ENCODE results near the gene SAP130.

SAP130 gene

DNA sequence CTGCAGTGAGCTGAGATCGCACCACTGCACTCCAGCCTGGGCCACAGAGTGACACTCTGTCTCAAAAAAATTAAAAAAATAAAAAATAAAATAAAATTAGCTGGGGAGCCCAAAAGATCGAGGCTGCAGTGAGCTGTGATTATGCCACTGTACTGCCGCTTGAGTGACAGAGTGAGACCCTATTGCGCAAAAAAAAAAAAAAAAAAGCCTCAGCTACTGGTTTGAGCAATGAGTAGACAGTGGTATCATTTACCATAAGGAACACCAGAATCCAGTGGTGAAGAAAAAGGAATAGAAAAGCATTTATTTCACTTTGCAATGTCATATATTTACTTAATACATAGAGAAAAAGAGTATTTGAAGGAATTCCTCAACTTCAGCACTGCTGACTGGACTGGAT is 3.0 kb downstream of the SAP130 start:
- DNase-seq = no peak

DNA sequence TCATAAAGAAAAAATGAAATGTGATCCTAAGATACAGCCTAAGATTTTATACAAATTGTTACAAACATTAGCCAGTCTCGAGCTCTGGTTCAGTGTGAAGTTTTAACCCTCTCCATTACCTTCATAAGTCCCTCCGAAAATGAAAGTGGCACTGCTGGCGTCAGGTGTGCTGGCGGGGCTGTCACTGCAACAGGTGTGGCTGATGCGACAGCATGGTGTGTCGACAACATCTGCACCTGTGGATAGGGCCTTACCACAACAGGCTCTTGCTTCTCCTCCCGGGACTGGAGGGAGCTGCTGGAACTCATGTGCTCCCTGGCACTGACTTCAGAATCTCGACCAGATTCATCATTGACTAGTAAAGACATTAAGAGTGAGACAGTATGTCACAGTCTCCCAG is 10.3 kb downstream of the SAP130 start:
- no peak for DNase-seq

DNA sequence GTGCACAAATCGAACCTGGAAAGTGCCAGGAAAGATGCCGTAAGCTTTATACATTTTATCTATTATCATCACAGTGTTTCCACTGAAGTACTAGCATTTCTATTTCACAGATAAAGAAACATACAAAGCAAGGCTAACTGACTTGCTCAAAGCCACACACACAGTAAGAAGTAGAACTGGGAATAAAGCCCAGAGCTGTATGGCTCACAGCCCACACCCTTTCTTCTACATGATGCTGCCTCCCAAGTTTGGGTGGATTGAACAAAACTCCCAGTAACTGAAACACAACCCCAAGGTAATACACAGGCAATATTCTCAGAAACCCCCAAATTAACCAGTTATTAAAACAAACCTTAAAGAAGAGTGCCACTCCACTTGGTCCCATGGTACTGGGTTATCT is 11.2 kb downstream of the SAP130 start:
- no peak for DNase-seq

DNA sequence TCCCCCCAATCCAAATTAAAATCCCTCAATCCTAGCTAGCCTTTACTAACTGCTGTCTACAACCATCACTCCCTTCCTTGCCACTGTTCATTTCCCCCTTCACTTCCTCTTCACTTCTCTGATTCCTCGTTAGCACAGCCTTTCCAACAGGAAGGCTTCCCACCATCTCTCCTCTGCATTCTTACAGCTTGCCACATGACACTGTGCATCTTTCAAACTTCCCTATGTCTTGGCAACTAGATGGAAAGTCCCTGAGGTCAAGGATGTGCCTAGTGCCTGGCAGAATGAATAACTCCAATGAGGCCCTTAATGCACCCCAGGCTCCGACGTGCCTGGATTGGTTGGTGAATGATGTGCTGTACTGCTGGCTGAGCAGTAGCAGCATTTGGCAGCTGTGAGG is 15.2 kb downstream of the SAP130 start:
- DNase-seq = no peak

DNA sequence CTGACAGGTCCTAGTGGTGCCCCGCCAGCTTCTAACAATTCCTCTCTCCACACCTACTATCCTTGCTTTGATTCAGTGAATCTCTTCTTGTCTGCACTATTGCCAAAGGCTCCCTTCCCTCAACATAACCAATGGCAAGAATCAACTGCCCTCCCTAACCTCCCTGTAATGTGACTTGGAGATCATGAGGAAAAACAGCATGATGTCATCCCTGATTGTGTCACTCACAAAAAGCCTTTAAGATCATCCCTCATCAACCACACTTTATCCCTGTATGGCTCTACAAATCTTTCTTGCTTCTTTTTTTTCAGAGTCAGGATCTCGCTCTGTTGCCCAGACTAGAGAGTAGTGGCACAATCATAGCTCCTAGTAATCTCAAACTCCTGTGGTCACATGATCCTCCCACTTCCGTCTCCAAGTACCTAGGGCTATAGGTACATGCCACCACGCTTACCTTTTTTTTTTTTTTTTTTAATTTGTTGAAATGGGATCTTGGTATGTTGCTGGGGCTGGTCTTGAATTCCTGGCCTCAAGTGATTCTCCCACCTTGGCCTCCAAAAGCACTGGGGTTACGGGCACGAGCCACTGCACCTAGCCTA is 19.7 kb downstream of the SAP130 start:
- DNase-seq = no peak

DNA sequence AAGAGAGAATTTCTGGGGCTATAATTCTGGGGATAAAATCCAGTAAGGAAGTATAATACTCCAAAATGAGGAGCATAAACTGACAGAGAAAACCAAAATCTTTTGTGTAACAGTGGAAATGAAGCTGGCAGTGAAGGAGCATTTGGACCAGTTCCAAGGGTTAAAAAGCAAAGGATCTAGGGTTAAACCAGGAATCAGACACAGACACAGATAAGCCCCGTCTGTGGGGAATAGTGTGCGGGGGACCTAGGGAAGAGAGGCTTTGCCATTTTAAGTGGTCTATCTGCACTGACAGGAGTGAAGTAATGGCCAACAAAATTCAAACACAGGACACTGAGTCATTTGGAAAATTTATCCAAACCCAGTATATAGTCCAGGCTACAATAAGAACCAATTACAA is 23.4 kb downstream of the SAP130 start:
- DNase-seq = no peak

DNA sequence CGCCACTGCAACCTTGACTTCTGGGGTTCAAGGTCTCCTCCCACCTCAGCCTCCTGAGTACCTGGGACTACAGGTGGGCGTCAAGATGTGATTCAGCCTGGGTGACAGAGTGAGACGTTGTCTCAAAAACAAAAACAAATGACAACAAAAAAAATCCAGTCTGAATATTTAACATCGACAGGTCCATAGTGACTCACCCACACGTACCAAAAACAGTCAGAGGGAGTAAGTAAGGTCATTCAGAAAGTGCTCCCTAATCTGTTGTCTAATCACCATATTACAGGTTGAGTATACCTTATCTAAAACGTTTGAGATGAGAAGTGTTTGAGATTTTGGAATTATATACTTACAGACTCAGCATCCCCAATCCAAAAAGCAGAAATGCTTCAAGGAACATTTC is 24.4 kb downstream of the SAP130 start:
- DNase-seq = no peak

DNA sequence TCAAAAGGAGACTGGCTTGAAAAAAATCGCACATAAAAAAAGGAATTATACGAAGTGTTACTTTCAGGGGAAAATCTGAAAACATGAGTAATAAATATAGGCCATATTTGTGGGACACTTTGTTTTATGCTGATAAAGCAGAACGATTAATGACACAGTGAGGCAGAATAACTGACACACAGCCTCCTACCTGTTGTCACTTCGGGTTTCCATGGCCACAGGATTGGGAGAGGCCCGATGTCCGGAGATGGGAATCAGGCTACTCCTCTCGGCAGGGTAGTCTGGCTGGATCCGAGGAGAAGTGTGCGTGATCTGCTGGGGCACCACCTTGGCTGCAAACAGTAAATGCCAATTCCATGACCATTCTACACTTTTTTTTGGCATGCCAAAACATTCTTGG is 31.7 kb downstream of the SAP130 start:
- DNase-seq = no peak

DNA sequence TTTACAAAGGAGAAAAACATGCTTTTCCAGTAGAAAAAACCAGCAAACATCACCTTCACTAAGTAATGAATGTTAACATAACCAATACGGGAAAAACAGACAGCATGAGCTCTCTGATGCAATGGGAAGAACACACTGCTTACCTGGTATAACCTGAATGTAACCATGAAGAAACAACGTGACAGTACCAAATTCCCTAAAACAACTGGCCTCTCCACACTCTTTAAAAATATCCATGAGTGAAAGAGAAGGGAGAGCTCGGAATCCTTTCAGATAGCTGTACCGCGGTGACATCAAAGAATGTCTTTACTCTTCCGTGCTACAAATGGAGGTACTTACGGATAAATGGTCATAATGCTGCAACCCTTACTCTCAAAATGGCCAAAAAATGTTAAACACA is 32.1 kb downstream of the SAP130 start:
- no peak for DNase-seq

DNA sequence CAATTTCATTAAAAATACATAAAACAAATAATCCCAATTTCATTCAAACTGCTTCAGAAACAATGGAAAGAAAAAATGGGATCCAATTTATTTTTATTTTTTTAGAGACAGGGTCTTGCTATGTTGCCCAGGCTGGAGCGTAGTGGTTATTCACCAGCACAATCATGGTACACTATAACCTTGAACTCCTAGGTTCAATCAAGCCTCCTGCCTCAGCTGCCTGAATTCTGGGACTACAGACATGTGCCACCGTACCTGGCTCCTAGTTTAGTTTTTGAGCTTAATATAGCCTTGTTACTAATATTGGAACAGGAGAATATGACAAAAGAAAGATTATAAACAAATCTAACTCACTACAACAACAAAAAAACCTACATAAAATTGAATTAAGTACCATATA is 34.2 kb downstream of the SAP130 start:
- no peak for DNase-seq

DNA sequence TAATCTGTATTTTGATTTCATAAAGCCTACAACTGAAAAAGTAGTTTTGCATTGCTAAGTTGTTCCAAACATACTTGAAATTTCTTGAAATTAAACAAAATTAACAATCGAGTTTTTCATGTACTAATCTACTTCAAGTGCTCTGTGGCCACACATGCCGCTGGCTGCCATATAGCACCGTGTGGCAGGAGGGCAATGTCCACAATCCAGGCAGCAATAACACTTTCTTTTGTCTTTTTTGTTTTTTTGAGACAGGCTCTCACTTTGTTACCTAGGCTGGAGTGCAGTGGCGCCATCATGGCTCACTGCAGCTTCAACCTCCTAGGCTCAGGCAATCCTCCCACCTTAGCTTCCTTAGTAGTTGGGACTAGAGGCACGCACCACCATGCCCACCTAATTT is 36.1 kb downstream of the SAP130 start:
- no peak for DNase-seq

DNA sequence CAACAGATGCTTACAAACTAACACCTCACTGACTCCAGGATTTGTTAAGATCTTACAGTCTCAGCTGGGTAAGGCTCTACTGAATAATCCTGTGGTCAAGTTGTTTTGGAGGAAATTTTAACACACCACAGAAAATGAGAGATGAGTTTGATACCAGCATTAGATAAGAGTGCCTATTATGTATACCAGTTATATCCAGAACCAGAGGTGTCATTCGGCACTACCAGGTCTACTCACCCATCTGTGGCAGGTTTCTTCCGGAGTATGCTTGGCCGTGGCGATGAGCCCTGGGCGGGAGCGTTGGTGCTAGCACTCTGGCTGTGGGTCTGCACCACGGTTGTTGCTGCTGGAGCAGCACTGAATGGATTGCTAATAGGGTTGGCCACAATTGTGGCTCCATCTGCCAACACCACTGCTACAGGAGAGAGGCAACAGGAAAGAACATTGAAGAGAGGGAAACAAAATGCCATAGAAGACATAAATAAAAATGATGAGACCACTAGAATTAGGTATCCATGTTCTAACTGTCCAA is 41.2 kb downstream of the SAP130 start:
- no peak for DNase-seq

DNA sequence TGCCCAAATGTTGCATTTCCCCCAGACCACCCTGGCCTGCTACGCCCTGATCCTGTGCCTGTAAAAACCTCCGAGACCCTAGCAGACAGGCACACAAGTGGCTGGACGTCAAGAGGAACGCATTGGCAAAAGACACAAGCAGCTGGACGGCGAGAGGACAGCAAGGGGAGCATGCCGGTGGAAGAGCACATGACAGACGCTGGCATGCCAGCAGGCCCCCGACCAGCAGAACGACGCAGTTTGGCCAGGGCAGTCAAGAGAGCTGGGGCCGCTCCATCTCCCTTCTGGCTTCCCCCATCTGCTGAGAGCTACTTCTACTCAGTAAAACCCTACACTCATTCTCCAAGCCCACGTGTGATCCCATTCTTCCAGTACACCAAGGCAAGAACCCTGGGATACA is 42.1 kb downstream of the SAP130 start:
- DNase-seq = no peak

DNA sequence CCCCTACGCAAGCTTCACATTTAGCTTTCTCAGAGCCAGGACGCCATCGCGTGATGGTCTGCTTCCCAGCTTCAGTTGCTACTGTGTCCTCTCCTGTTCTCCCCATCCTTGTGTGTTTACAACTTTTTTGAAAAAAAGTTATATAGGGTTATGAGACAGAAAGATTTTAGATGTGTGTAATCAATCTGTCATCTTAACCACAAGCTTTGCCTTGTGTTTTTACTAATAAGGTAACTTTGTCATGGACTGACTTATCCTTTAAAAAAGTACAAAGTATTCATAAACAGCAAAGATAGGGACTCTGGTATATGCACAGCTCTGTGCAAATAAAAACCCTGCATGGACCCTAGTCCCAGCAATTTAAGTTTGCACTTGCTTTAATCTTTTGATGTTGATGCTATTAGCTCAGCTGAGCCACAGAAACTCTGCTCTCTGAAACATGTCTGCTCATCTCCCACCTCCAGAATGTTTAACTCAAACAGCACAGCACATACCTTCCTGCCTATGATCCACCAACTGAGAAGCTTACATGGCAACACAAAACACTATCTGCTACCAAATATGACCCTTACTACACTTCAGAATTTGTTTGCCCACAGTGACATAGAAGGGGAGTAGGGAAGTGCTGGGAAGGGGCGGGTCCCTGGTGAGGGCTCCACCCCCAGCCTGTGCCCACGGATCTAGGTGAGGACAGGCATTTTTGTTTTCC is 42.7 kb downstream of the SAP130 start:
- no peak for DNase-seq

DNA sequence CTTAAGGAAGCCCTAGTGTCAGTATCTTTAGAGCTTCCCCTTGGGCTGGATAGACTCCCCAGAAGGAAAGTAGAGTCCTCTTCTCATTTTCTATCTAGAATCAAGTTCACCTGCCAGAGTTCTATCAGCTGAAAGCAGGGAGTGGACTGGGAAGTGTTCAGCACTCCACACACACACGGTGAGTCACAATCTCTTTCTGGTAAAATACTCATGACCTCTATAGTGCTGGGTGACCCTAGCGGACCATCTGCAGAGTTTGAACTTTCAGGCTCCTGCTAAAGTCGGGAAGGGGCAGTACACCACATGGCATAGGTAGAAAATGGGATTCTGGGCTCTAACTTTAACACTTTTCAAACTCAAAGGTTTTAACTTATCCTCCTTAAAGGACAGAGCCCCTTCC is 43.3 kb downstream of the SAP130 start:
- no peak for DNase-seq

DNA sequence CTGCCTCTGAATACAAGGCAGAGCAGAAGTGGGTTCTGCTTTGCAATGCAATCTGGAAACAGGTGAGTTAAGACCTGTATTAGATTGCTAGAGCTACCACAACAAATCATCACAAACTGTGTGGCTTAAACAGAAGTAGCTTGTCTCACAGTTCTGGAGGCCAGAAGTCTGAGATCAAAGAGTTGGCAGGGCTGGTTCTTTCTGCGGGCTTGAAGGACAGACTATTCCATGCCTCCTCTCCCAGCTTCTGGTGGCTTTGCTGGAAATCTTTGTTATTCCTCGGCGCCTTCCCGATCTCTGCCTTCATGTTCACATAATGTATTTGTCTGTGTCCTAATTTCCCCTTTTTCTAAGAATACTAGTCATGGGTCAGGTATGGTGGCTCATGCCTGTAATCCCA is 58.4 kb downstream of the SAP130 start:
- DNase-seq = no peak

DNA sequence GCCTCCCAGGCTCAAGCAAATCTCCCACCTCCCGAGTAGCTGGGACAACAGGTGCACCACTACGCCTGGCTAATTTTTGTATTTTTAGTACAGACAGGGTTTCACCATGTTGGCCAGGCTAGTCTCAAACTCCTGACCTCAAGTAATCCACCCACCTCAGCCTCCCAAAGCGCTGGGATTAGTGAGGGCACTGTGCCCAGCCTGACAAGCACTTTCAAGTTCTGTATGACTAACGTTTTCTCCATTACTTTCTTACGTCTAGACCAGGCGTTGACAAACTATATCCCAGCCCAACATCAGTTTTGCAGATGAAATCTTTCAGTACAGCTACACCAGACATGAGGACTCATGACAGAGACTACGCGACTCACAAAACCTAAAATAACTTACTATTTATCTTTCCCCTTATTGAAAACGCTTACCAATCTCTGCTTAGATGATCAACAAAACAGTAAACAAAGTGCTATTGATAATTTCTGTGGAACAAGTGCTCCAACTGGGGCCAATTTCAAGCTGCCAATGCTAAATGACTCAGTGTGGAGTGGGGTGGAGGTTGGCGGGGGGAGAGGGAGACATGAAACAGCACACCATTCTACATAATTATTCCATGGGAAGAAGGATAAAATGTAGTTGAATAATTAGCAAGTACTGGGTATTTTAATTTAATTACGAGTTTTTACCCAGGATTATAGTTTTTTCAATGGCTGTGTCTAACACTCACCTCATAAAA is 59.1 kb downstream of the SAP130 start:
- no peak for DNase-seq

DNA sequence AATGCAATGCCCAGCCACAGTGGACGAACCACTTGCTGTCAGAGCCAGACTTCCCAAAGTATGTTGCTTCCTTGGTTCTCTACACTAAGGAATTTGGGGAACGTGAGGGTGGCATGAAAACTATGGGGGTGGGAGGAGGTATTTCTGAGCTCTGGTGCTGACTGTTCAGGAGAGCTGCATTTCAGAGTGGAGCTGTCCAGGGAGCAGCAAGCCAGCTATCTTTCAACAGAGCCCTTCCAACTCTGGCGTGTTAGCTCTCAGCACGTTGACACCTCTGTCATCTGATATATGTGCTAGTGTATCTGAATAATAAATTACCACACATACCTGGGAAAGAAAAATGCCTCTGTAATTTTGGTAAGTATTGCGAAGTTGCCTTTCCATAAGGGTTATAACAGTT is 66.1 kb downstream of the SAP130 start:
- DNase-seq = no peak

DNA sequence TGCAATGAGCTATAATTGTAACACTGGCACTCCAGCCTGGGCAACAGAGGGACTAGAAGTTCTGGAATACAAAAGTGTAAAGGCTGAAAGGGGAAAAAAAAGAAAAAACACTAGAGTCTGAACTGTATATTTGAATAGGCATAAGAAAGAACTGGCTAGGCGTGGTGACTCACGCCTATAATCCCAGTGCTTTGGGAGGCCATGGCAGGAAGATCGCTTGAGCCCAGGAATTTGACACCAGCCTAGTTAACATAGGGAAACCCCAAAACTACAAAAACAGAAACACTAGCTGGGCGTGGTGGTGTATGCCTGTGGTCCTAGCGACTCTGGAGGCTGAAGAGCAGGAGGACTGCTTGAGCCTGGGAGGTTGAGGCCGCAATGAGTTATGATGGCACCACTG is 70.6 kb downstream of the SAP130 start:
- DNase-seq = no peak

DNA sequence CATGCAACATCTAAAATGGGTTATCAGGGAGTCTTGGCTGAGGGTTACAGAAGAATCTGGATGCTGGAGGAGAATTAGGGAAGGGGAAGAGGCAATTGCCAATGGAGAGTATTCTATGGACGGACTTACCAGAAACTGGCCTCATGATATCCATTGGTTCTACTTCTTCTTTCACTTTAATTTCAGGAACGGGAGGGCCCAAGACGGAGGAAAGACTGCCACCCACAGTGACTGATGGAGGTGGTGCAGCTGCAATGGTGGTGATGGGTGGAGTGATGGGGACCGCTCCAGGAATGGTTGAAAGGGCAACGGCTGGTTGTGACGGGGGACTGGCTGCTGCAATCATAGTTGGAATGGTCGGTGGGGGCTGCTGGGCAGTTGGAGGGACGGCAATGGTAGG is 73.0 kb downstream of the SAP130 start:
- DNase-seq = no peak

DNA sequence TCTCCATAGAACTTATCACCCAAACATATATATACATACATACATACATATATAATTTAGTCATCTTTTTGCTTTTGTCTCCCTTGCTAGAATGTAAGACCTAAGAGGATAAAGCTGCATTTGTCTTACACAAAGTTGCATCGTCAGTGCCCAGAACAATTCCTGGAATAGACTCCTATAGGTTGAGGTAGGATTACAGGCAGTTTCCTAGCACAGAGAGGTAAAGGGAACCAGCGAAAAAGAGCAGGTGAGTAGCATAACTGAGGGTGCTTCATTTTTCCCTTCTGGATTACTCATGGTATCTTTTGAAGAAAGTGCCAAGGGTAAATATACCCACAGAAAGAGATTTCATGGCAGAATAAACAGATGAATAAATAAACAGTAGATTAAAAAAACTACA is 74.0 kb downstream of the SAP130 start:
- no peak for DNase-seq

DNA sequence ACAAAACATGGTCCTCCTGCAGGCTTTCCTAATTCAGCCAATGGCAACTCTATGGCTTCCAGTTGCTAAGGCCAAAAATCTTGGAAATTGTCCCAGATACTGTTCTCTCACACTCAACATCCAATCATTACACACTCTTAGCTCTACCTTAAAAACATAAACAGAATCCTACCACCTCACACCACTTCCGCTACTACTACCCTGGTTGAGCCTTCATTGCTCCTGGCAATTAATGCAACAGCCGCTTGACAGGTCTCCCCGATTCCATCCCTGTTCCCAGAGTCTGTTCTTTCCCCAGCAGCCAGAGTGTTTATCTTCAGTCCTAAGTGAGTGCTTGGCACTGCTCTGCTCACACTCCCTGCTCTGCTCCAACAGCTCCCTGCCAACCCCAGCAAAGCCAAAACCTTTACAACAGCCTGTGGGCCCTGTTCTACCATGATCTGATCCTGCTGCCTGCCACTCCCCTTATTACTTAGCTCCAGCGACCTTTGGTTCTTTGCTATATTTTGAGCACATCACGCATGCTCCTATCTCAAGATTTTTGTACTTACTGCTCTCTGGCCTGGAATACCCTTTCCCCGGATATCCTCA is 74.6 kb downstream of the SAP130 start:
- no peak for DNase-seq

DNA sequence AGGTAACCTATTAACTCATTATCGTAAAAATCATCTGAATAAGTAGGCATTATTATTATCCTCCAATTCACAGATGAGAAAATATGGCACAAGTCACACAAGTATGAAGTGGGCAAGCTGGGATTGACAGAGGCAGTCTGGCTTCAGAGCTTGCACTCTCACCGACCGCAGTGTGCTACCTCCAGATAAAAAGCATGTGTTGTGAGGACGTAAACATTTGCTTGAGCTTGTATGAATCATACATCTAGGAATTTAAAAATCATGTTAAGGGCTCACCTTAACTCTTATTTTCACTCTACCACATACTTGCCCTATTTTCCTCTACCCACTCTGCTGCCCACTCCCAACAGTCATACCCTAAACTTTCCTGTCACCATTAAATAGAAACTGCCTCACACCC is 76.8 kb downstream of the SAP130 start:
- no peak for DNase-seq

DNA sequence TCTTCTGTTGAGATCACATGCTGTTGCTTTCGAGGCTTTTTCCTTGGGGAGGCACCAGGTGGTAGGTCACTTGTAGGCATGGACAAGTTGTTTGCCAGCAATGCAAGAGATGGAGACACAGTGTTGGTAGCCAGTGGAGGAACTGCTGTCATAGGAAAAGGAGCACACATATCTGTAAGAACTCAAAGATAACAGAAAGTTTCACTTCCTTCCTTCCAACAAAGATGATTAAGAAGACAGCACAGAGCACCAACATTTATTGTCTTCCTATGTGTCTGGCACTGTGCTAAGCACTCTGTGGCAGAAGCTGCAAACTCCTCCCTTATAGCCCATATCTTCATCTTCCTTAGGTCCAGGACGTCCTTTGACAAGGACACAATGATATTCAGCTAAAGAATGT is 77.6 kb downstream of the SAP130 start:
- DNase-seq = no peak

Measured in CD4-positive, alpha-beta T cell treated with Interleukin-12 subunit alpha and Interleukin-12 subunit beta, for 1 hour (primary cell).